HG02759 (cell line): ENCODE measurements around the gene C1QB.
"Not testable (repeated sequence)": the region's sequence is repeated elsewhere in the genome, so short reads cannot be mapped to it uniquely, and the experiment has no call there.

Experiments used
- ATAC-seq: cut with Tn5 transposase; IDR thresholded peaks from one replicate; pipeline ENCODE4 v1.9.1; 2021; ENCODE audit warnings: mild to moderate bottlenecking, moderate library complexity; ENCODE audit not compliant: unreplicated experiment

C1QB gene

GRCh38 chr1:22691031-22691753 lies 38.2 kb downstream of the C1QB start:
- no peak for ATAC-seq

- ATAC-seq, result no peak
These were observed 41.1 kb downstream of the C1QB start for GRCh38 chr1:22694172-22694571.

- no peak for ATAC-seq
These were observed 43.6 kb downstream of the C1QB start for GRCh38 chr1:22696610-22697009.

GRCh38 chr1:22697980-22698379 lies 44.9 kb downstream of the C1QB start:
- ATAC-seq, result no peak

GRCh38 chr1:22699681-22700520 lies 46.9 kb downstream of the C1QB start:
- ATAC-seq, result no peak

- ATAC-seq, result no peak
These were observed 49.5 kb downstream of the C1QB start for GRCh38 chr1:22702296-22703085.

- peak; percentile 47 for ATAC-seq
These were observed 51.5 kb downstream of the C1QB start for GRCh38 chr1:22704440-22705067.

GRCh38 chr1:22705586-22705985 lies 52.5 kb downstream of the C1QB start:
- no peak for ATAC-seq

GRCh38 chr1:22706100-22706499 lies 53.1 kb downstream of the C1QB start:
- ATAC-seq, result not testable (repeated sequence)

GRCh38 chr1:22708777-22709176 lies 55.7 kb downstream of the C1QB start:
- no peak for ATAC-seq

- no peak for ATAC-seq
These were observed 56.2 kb downstream of the C1QB start for GRCh38 chr1:22709227-22709626.

- ATAC-seq, result no peak
These were observed 57.1 kb downstream of the C1QB start for GRCh38 chr1:22709891-22710700.

- ATAC-seq, result no peak
These were observed 57.6 kb downstream of the C1QB start, which contains the start of gene EPHB2 for GRCh38 chr1:22710701-22711049. TSS of gene EPHB2 (plus strand) at chr1:22710839. CDS start at chr1:22710983, 144 bp downstream.

GRCh38 chr1:22711071-22711470 lies 58.0 kb downstream of the C1QB start:
- no peak for ATAC-seq
